ENCODE data around the gene EPN1.

EPN1 gene

GRCh38 chr19:55691561-55692481 is 16.8 kb downstream of the EPN1 start:
- Histone ChIP-seq H2AFZ (no peak overlapping the region), H3K4me2 (ENCODE audit: low read length) (no peak overlapping the region), H3K9me3 (ENCODE audit: control insufficient read depth, low read length) (no peaks in the 10 kb centered on the region), H3K27me3 (ENCODE audit: control insufficient read depth, insufficient read depth, low read length) (no peaks in the 10 kb centered on the region), H3K36me3 (ENCODE audit: control insufficient read depth, insufficient read depth, low read length) (no peaks in the 10 kb centered on the region), H3K27ac (no peak overlapping the region), H3K9ac (no peak overlapping the region), H3K79me2 (peaks cover 13% of the 10 kb centered on the region), H3K4me3 (ENCODE audit: low read depth, low read length) (no peak overlapping the region), H3K4me1 (peaks cover 10% of the 10 kb centered on the region)
- TF ChIP-seq, protein P1, sequence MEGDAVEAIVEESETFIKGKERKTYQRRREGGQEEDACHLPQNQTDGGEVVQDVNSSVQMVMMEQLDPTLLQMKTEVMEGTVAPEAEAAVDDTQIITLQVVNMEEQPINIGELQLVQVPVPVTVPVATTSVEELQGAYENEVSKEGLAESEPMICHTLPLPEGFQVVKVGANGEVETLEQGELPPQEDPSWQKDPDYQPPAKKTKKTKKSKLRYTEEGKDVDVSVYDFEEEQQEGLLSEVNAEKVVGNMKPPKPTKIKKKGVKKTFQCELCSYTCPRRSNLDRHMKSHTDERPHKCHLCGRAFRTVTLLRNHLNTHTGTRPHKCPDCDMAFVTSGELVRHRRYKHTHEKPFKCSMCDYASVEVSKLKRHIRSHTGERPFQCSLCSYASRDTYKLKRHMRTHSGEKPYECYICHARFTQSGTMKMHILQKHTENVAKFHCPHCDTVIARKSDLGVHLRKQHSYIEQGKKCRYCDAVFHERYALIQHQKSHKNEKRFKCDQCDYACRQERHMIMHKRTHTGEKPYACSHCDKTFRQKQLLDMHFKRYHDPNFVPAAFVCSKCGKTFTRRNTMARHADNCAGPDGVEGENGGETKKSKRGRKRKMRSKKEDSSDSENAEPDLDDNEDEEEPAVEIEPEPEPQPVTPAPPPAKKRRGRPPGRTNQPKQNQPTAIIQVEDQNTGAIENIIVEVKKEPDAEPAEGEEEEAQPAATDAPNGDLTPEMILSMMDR (IDR thresholded peaks at IDR 0.05) = no peak

DNA sequence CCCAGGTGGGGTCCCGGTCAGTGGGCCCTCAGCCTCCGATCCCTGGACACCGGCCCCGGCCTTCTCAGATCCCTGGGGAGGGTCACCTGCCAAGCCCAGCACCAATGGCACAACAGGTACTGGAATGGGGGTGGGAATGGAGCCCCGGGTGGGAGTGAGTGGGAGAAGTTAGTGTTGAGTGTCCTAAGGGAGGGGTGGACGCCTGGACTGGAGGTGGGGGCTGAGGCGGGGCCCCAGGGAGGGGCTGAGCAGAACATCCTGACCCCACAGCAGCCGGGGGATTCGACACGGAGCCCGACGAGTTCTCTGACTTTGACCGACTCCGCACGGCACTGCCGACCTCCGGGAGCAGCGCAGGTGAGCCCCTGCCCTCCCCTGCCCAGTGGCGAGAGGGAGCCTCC is 17.7 kb downstream of the EPN1 start:
- no peaks in the 10 kb centered on the region for H3K36me3 ChIP-seq (ENCODE audit: control insufficient read depth, insufficient read depth, low read length)

GRCh38 chr19:55693336-55693974 is 18.4 kb downstream of the EPN1 start:
- H3K4me2 ChIP-seq (ENCODE audit: low read length) = no peak overlapping the region
- H3K79me2 ChIP-seq = peaks cover 10% of the 10 kb centered on the region
- H2AFZ ChIP-seq = no peak overlapping the region
- H3K4me3 ChIP-seq (ENCODE audit: low read depth, low read length) = no peak overlapping the region
- no peaks in the 10 kb centered on the region for H3K36me3 ChIP-seq (ENCODE audit: control insufficient read depth, insufficient read depth, low read length)
- TF ChIP-seq, protein P1 (IDR thresholded peaks at IDR 0.05) = no peak
- no peak overlapping the region for H3K9ac ChIP-seq
- H3K9me3 ChIP-seq (ENCODE audit: control insufficient read depth, low read length) = no peaks in the 10 kb centered on the region
- H3K27me3 ChIP-seq (ENCODE audit: control insufficient read depth, insufficient read depth, low read length) = no peaks in the 10 kb centered on the region
- H3K4me1 ChIP-seq = peaks cover 6% of the 10 kb centered on the region
- H3K27ac ChIP-seq = no peak overlapping the region

More for the DNA sequence above, 17.7 kb downstream of the EPN1 start:
- Histone ChIP-seq H3K27ac (no peak overlapping the region), H3K9ac (no peak overlapping the region), H3K4me2 (ENCODE audit: low read length) (no peak overlapping the region), H2AFZ (no peak overlapping the region), H3K4me3 (ENCODE audit: low read depth, low read length) (no peak overlapping the region), H3K79me2 (peaks cover 10% of the 10 kb centered on the region), H3K4me1 (peaks cover 6% of the 10 kb centered on the region), H3K27me3 (ENCODE audit: control insufficient read depth, insufficient read depth, low read length) (no peaks in the 10 kb centered on the region), H3K9me3 (ENCODE audit: control insufficient read depth, low read length) (no peaks in the 10 kb centered on the region)
- TF ChIP-seq, protein P1 (IDR thresholded peaks at IDR 0.05) = no peak

DNA sequence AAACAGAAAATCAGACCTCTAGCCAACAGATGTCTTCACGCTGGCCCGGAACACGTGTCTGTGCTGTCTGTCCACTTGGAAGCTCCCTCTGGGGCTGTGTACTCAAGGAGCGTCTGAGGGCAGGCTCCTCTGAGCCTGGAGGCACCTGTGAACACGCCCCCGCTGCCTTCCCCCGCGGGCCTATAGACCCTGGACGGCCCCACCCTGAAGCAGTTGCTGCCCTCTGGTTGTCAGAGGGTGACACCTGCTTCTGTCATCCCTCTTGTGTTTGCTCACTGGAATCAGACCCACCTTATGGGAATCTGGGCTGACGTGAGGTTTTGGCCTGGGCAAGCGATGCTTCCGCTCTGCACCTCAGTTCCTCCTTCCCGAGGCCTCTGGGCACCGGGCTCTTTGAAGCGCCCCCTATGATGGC is 19.2 kb downstream of the EPN1 start:
- Histone ChIP-seq H3K27me3 (ENCODE audit: control insufficient read depth, insufficient read depth, low read length) (no peaks in the 10 kb centered on the region), H3K4me3 (ENCODE audit: low read depth, low read length) (no peak overlapping the region), H2AFZ (no peak overlapping the region), H3K4me1 (peaks cover 6% of the 10 kb centered on the region), H3K79me2 (peaks cover 7% of the 10 kb centered on the region), H3K9me3 (ENCODE audit: control insufficient read depth, low read length) (no peaks in the 10 kb centered on the region), H3K9ac (no peak overlapping the region), H3K27ac (no peak overlapping the region), H3K4me2 (ENCODE audit: low read length) (no peak overlapping the region), H3K36me3 (ENCODE audit: control insufficient read depth, insufficient read depth, low read length) (no peaks in the 10 kb centered on the region)
- TF ChIP-seq, protein P1 (IDR thresholded peaks at IDR 0.05) = no peak

Data from parathyroid adenoma (tissue), 2 donors.